ENCODE results near the gene GNMT. TPM values are rescaled to one million over a fixed set of nuclear protein-coding genes. Genes with fewer than 3 reads are reported as not detected.

Gene GNMT
- total RNA-seq, 1 donor from 2014 or later, result 0.54 TPM

DNA sequence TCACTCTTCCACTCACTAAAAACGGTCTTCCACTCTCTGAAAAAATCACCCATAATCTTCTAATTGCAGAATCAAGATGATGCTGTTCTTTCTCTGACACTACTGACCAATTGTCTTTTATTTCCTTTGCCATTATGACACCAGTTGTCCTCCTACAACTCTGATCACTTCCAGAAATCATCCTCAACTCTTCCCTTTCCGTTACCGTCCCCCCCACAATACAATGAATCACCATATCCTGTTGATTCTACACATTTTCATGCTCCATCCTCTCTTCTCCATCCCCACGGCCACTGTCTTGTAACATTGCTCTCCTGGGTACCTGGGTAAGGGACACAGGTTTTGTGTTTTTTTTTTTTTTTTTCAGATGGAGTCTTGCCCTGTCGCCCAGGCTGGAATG, 21.3 kb downstream of the GNMT start:
- Mint-ChIP-seq H3K27ac (ENCODE audit: unreplicated experiment) (no peak overlapping the region), H3K36me3 (ENCODE audit: unreplicated experiment) (no peaks in the 10 kb centered on the region), H3K4me1 (ENCODE audit: low read depth, unreplicated experiment) (peaks cover 17% of the 10 kb centered on the region), H3K9me3 (ENCODE audit: unreplicated experiment) (peaks cover 13% of the 10 kb centered on the region), H3K4me3 (ENCODE audit: unreplicated experiment) (no peak overlapping the region), H3K27me3 (ENCODE audit: unreplicated experiment) (peaks cover 8% of the 10 kb centered on the region)
- TF ChIP-seq CTCF (IDR thresholded peaks at IDR 0.05; ENCODE audit: partially characterized antibody, unreplicated experiment), result no peak
- DNase-seq, result no peak

- DNase-seq, result peak; percentile 94
- Mint-ChIP-seq H3K27me3 (ENCODE audit: unreplicated experiment) (peaks cover 8% of the 10 kb centered on the region), H3K4me3 (ENCODE audit: unreplicated experiment) (peak within 1 kb of the TSS; percentile 85), H3K9me3 (ENCODE audit: unreplicated experiment) (peaks cover 15% of the 10 kb centered on the region), H3K27ac (ENCODE audit: unreplicated experiment) (peak within 1 kb of the TSS; percentile 94), H3K4me1 (ENCODE audit: low read depth, unreplicated experiment) (peaks cover 17% of the 10 kb centered on the region), H3K36me3 (ENCODE audit: unreplicated experiment) (no peaks in the 10 kb centered on the region)
- TF ChIP-seq CTCF (IDR thresholded peaks at IDR 0.05; ENCODE audit: partially characterized antibody, unreplicated experiment), result peak; percentile 8
These were observed 23.7 kb downstream of the GNMT start, which contains the start of gene PPP2R5D for GRCh38 chr6:42984001-42984923. PPP2R5D (plus strand) TSS chr6:42984570; CDS start chr6:42984678, 108 bp downstream.

DNA sequence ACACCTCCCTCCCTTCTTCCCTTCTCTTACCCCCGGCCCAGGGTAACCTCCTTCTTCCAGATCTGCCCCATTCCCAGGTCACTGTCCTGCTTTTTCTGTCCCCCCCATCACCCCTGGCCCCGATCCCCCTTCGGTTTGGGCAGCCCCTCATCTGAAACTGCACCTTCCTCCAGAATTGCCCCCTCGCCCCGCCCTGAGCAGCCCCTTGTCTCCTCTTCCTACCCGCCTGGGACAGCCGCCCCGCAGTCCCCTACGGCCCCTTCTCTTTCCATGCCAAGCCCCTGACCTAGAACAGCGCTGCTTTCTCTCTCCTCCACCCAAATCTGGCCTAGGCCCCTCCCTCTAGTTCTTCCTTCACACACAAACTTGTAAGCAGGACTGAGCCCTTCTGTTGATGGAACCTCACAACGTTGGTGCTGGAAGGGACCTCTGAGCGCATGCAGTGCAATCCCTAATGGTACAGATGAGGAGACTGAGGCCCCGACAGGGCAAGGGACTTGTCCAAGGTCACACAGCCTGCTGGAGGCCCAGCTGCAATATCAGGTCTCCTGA, 24.4 kb downstream of the GNMT start:
- Mint-ChIP-seq H3K27me3 (ENCODE audit: unreplicated experiment) (peaks cover 6% of the 10 kb centered on the region), H3K27ac (ENCODE audit: unreplicated experiment) (peak overlapping the region; percentile 8), H3K4me3 (ENCODE audit: unreplicated experiment) (peak overlapping the region; percentile 85), H3K4me1 (ENCODE audit: low read depth, unreplicated experiment) (peaks cover 13% of the 10 kb centered on the region), H3K36me3 (ENCODE audit: unreplicated experiment) (no peaks in the 10 kb centered on the region), H3K9me3 (ENCODE audit: unreplicated experiment) (peaks cover 11% of the 10 kb centered on the region)
- peak; percentile 28 for DNase-seq
- no peak for TF ChIP-seq CTCF (IDR thresholded peaks at IDR 0.05; ENCODE audit: partially characterized antibody, unreplicated experiment)

- no peak overlapping the region for H3K4me3 Mint-ChIP-seq (ENCODE audit: unreplicated experiment)
- no peak for DNase-seq
- no peak overlapping the region for H3K27ac Mint-ChIP-seq (ENCODE audit: unreplicated experiment)
- peaks cover 11% of the 10 kb centered on the region for H3K9me3 Mint-ChIP-seq (ENCODE audit: unreplicated experiment)
- peaks cover 3% of the 10 kb centered on the region for H3K27me3 Mint-ChIP-seq (ENCODE audit: unreplicated experiment)
- peaks cover 13% of the 10 kb centered on the region for H3K4me1 Mint-ChIP-seq (ENCODE audit: low read depth, unreplicated experiment)
- no peaks in the 10 kb centered on the region for H3K36me3 Mint-ChIP-seq (ENCODE audit: unreplicated experiment)
- TF ChIP-seq CTCF (IDR thresholded peaks at IDR 0.05; ENCODE audit: partially characterized antibody, unreplicated experiment), result no peak
These were observed 27.2 kb downstream of the GNMT start for GRCh38 chr6:42987533-42988451.

All from glutamatergic neuron (in vitro differentiated cells).